CD8-positive, alpha-beta memory T cell (primary cell): ENCODE data around the gene PPP6C. TPM values are rescaled to one million over a fixed set of nuclear protein-coding genes. Genes with fewer than 3 reads are reported as not detected.
"Not testable (repeated sequence)": the region's sequence is repeated elsewhere in the genome, so short reads cannot be mapped to it uniquely, and the experiment has no call there.

Experiments
- CTCF ChIA-PET: fragments of 350-600 bp; sonication (Branson Sonifier 250); formaldehyde crosslinking; loops from one replicate; lab custom pipeline; 2021; ENCODE audit warnings: antibody characterized with exemption; lab: Charles Lee
- POLR2A ChIA-PET: fragments of 350-600 bp; sonication (Branson Sonifier 250); formaldehyde crosslinking; loops from one replicate; lab custom pipeline; 2021; ENCODE audit warnings: antibody characterized with exemption; lab: Charles Lee
- DNase-seq, 5 donors: peaks; one replicate each; pipeline versions ENCODE4 v3.0.0 to v3.0.0-alpha.2; 2020 to 2022; ENCODE audit warnings: mixed read lengths in 1 of 5
- H3K27ac ChIP-seq: one replicate; pipeline ENCODE4 v1.7.0; 2013; ENCODE audit warnings: low read depth, mild to moderate bottlenecking, low read length, moderate library complexity
- H3K27me3 ChIP-seq: 2 replicates; pipeline ENCODE4 v1.7.0; 2013; ENCODE audit warnings: low read length, mild to moderate bottlenecking; ENCODE audit not compliant: insufficient read depth, poor library complexity, severe bottlenecking
- H3K36me3 ChIP-seq: 2 replicates; pipeline ENCODE4 v1.7.0; 2013; ENCODE audit warnings: mild to moderate bottlenecking, low read length, moderate library complexity; ENCODE audit not compliant: insufficient read depth
- H3K4me1 ChIP-seq: 2 replicates; pipeline ENCODE4 v1.7.0; 2013; ENCODE audit warnings: mild to moderate bottlenecking, low read length, moderate library complexity; ENCODE audit not compliant: insufficient read depth
- H3K4me3 ChIP-seq: 2 replicates; pipeline ENCODE4 v1.7.0; 2013; ENCODE audit warnings: mild to moderate bottlenecking, low read length
- H3K9me3 ChIP-seq: 2 replicates; pipeline ENCODE4 v1.7.0; 2013; ENCODE audit warnings: mild to moderate bottlenecking, low read length
- H3K27ac Mint-ChIP-seq, 8 donors: one replicate each; pipeline ENCODE4 v1.8.0; 2020 to 2021; ENCODE audit warnings: mixed read lengths in 8 of 8, mild to moderate bottlenecking in 6 of 8, inconsistent platforms in 3 of 8, moderate library complexity in 3 of 8
- H3K27me3 Mint-ChIP-seq, 2 donors: one replicate each; pipeline ENCODE4 v1.8.0; 2020 to 2021; ENCODE audit warnings: mixed read lengths in 2 of 2, mild to moderate bottlenecking in 1 of 2, moderate library complexity in 1 of 2
- H3K36me3 Mint-ChIP-seq, 3 donors: one replicate each; pipeline ENCODE4 v1.8.0; 2020 to 2021; ENCODE audit warnings: mixed read lengths in 3 of 3, inconsistent platforms in 1 of 3, mild to moderate bottlenecking in 1 of 3
- H3K4me1 Mint-ChIP-seq, 3 donors: one replicate each; pipeline ENCODE4 v1.8.0; 2020 to 2021; ENCODE audit warnings: mixed read lengths in 3 of 3, inconsistent platforms in 1 of 3, mild to moderate bottlenecking in 1 of 3
- H3K4me3 Mint-ChIP-seq, 7 donors: one replicate each; pipeline ENCODE4 v1.8.0; 2020 to 2021; ENCODE audit warnings: mixed read lengths in 7 of 7, mild to moderate bottlenecking in 6 of 7, moderate library complexity in 4 of 7, inconsistent platforms in 2 of 7
- H3K9me3 Mint-ChIP-seq, 5 donors: one replicate each; pipeline ENCODE4 v1.8.0; 2020 to 2022; ENCODE audit warnings: mixed read lengths in 5 of 5, mild to moderate bottlenecking in 3 of 5, moderate library complexity in 2 of 5, inconsistent platforms in 1 of 5
- polyA plus RNA-seq: library from polyadenylated mRNA; unstranded; fragments of 300-500 nt; fragmentation: Illumina TruSeq; gene quantifications from one replicate; pipeline ENCODE4 v1.2.3, GENCODE V29; 2021
- total RNA-seq, 2 experiments: library from RNA; stranded (reverse); gene quantifications; one replicate each; pipeline ENCODE4 v1.2.3, GENCODE V29; 2021

The PPP6C gene
- total and polyA plus RNA-seq, 3 experiments from 2014 or later = 48.9 to 56.2 (median 50.5) TPM

DNA sequence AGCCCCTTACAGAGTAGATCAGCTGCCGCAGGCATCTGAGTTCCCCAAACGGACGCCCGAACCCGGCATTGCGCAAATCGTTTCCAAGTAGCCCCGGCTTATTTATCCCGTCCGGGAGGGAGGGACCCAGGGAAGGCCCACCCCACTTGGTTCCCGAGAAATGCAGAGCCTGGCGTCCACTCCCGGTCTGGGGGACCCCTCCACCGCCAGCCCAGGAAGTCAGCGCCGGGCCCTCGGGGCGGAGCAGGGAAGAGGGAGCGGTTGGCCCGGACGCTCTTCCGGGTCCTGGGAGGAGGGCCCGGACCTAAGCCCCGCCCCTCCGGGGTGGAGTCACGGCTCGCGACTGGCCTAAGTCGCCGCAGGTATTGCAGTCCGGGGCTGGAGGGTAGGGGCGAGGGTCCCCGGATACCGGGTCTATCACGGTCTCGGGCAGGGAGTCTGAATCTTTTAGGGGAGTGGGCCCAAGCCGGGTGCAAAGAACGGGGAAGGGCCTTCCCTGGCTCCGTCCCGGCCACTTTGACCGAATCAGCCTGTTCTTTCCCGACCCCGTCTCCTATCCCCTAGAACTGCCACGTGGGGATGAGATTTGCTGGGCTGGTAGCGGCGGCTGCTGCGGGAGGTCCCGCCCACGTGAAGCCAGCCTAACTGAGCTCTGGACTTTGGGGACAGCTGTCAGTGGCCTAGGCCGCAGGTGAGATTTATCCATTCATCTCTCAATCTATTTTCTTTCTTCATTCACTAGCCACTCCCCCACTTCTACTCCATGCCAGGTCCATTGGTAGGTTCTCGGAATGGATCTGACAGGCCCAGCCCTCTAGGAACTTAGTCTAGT, 10.8 kb upstream of the PPP6C start, which contains the start of gene RABEPK:
Gene RABEPK (plus strand): TSS at position 327 of the 832 bp plus-strand sequence. CDS start 2,472 bp downstream, outside the sequence.
- H3K4me3 ChIP-seq = peak within 1 kb of the TSS; percentile 80
- peak within 1 kb of the TSS; percentile 91 to 98 (median 93) for H3K4me3 Mint-ChIP-seq
- POLR2A ChIA-PET = interaction anchor here (0.6 to 4.9 kb wide), 6 partner anchors 10 to 256 kb away, joined by 3 to 29 read pairs (median 8); partner anchors contain the start of gene HSPA5
- no peaks in the 10 kb centered on the region for H3K9me3 ChIP-seq
- H3K4me1 Mint-ChIP-seq = peaks cover 34 to 41% (median 40%) of the 10 kb centered on the region in 3 donors
- no peaks in the 10 kb centered on the region for H3K27me3 Mint-ChIP-seq
- DNase-seq = peak; percentile 84 to 92 (median 88)
- H3K4me1 ChIP-seq = peaks cover 32% of the 10 kb centered on the region
- H3K27me3 ChIP-seq = no peaks in the 10 kb centered on the region
- no peaks in the 10 kb centered on the region for H3K36me3 ChIP-seq
- peak within 1 kb of the TSS; percentile 83 for H3K27ac ChIP-seq
- CTCF ChIA-PET = interaction anchor here (2.1 kb wide), 1 partner anchor 10 kb away, joined by 7 read pairs; no protein-coding TSS in a partner anchor
- peak within 1 kb of the TSS; percentile 89 to 98 (median 94) for H3K27ac Mint-ChIP-seq
- peaks cover 0 to 24% (median 9%) of the 10 kb centered on the region in 3 donors for H3K36me3 Mint-ChIP-seq
- H3K9me3 Mint-ChIP-seq = no peaks in the 10 kb centered on the region

- peak overlapping the region; percentile 67 to 89 (median 82) for H3K4me3 Mint-ChIP-seq
- H3K4me1 Mint-ChIP-seq = peaks cover 50 to 69% (median 59%) of the 10 kb centered on the region in 3 donors
Measured at GRCh38 chr9:125195591-125195990, 6.0 kb upstream of the PPP6C start.

GRCh38 chr9:125194466-125194865, 4.9 kb upstream of the PPP6C start:
- peak overlapping the region; percentile 6 for H3K4me3 ChIP-seq
- not testable (repeated sequence) for H3K27ac ChIP-seq, H3K9me3 ChIP-seq, DNase-seq, H3K36me3 Mint-ChIP-seq, H3K27me3 ChIP-seq, H3K9me3 Mint-ChIP-seq, H3K36me3 ChIP-seq, H3K27me3 Mint-ChIP-seq
- H3K4me3 Mint-ChIP-seq = peak overlapping the region; percentile 67 to 89 (median 82)
- CTCF ChIA-PET = interaction anchor here (1.1 to 1.3 kb wide), 2 partner anchors 15 to 214 kb away, joined by 3 read pairs; no protein-coding TSS in a partner anchor
- H3K4me1 ChIP-seq = peaks cover 68% of the 10 kb centered on the region
- POLR2A ChIA-PET = interaction anchor here (1.6 kb wide), 1 partner anchor 47 kb away, joined by 21 read pairs; the partner anchor contains the start of gene HSPA5
- peaks cover 50 to 76% (median 63%) of the 10 kb centered on the region in 3 donors for H3K4me1 Mint-ChIP-seq
- H3K27ac Mint-ChIP-seq = peak overlapping the region; percentile 84 to 100 (median 92)

More at GRCh38 chr9:125195591-125195990, 6.0 kb upstream of the PPP6C start:
- H3K9me3 ChIP-seq, H3K36me3 Mint-ChIP-seq, H3K36me3 ChIP-seq, H3K27me3 ChIP-seq, H3K27ac ChIP-seq, H3K9me3 Mint-ChIP-seq, H3K27me3 Mint-ChIP-seq, DNase-seq: not testable (repeated sequence)
- ChIA-PET CTCF (interaction anchor here (1.0 to 1.1 kb wide), 2 partner anchors 16 to 46 kb away, joined by 3 read pairs; no protein-coding TSS in a partner anchor), POLR2A (interaction anchor here (0.7 to 1.6 kb wide), 3 partner anchors 46 to 167 kb away, joined by 3 to 21 read pairs (median 12); partner anchors contain the start of gene HSPA5)
- Histone ChIP-seq H3K4me1 (peaks cover 68% of the 10 kb centered on the region), H3K4me3 (peak overlapping the region; percentile 52)
- peak overlapping the region in 7 of 8 donors; percentile 61 to 100 (median 92) for H3K27ac Mint-ChIP-seq

DNA sequence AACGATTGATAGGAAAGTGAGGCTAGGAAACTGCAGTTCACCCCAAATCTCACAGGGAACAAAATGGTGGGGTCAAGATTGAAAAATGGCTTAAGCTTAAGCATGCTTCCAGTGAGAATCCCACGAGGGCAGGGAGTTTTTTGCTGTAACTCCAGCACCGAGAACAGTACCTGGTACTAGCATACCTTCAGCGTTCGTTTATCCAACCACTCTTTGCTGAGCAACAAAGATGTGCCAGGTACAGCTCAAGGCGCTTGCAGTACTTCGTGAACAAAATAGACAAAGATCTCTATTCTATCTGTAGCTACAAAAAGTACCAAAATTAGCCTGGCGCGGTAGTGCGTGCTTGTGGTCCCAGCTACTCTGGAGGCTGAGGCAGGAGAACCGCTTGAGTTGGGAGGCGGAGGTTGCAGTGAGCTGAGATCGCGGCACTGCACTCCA, 778 bp upstream of the PPP6C start:
- CTCF ChIA-PET = interaction anchor here (1.1 to 1.3 kb wide), 2 partner anchors 9 to 51 kb away, joined by 4 to 7 read pairs; partner anchors contain the start of genes HSPA5 and RABEPK
- peak in 1 of 5 donors; percentile 37 for DNase-seq

GRCh38 chr9:125189011-125189360, 617 bp downstream of the PPP6C start:
- H3K36me3 ChIP-seq = no peaks in the 10 kb centered on the region
- peaks cover 40 to 82% (median 69%) of the 10 kb centered on the region in 3 donors for H3K4me1 Mint-ChIP-seq
- H3K27ac Mint-ChIP-seq = peak overlapping the region; percentile 89 to 99 (median 96)
- H3K9me3 Mint-ChIP-seq = no peaks in the 10 kb centered on the region
- peak in 2 of 5 donors; percentile 35 to 47 for DNase-seq
- H3K27me3 ChIP-seq = no peaks in the 10 kb centered on the region
- H3K27me3 Mint-ChIP-seq = no peaks in the 10 kb centered on the region
- H3K4me3 ChIP-seq = peak overlapping the region; percentile 98
- ChIA-PET POLR2A (interaction anchor here (1.0 kb wide), 1 partner anchor 11 kb away, joined by 3 read pairs; no protein-coding TSS in a partner anchor), CTCF (interaction anchor here (1.2 kb wide), 1 partner anchor 52 kb away, joined by 3 read pairs; no protein-coding TSS in a partner anchor)
- peak overlapping the region; percentile 97 for H3K27ac ChIP-seq
- H3K4me3 Mint-ChIP-seq = peak overlapping the region; percentile 94 to 98 (median 97)
- peaks cover 0 to 27% (median 0%) of the 10 kb centered on the region in 3 donors for H3K36me3 Mint-ChIP-seq
- no peaks in the 10 kb centered on the region for H3K9me3 ChIP-seq
- H3K4me1 ChIP-seq = peaks cover 57% of the 10 kb centered on the region

More for the DNA sequence above, 778 bp upstream of the PPP6C start:
- Mint-ChIP-seq H3K9me3 (no peaks in the 10 kb centered on the region), H3K4me1 (peaks cover 46 to 85% (median 73%) of the 10 kb centered on the region in 3 donors), H3K36me3 (peaks cover 0 to 21% (median 0%) of the 10 kb centered on the region in 3 donors), H3K27ac (peak overlapping the region; percentile 89 to 99 (median 96)), H3K4me3 (peak overlapping the region; percentile 94 to 98 (median 97)), H3K27me3 (no peaks in the 10 kb centered on the region)
- H3K27me3 ChIP-seq = no peaks in the 10 kb centered on the region
- POLR2A ChIA-PET = interaction anchor here (1.2 to 1.9 kb wide), 3 partner anchors 9 to 51 kb away, joined by 8 to 11 read pairs (median 10); partner anchors contain the start of gene HSPA5
- H3K36me3 ChIP-seq = no peaks in the 10 kb centered on the region
- no peaks in the 10 kb centered on the region for H3K9me3 ChIP-seq
- peak overlapping the region; percentile 97 for H3K27ac ChIP-seq
- H3K4me1 ChIP-seq = peaks cover 68% of the 10 kb centered on the region
- peak overlapping the region; percentile 82 for H3K4me3 ChIP-seq

- Mint-ChIP-seq H3K27ac (peak overlapping the region in 3 of 8 donors; percentile 0 to 90 (median 28)), H3K4me3 (no peak overlapping the region), H3K9me3 (no peaks in the 10 kb centered on the region), H3K4me1 (peaks cover 59 to 91% (median 86%) of the 10 kb centered on the region in 3 donors), H3K27me3 (no peaks in the 10 kb centered on the region), H3K36me3 (peaks cover 0 to 37% (median 4%) of the 10 kb centered on the region in 3 donors)
- H3K27me3 ChIP-seq = no peaks in the 10 kb centered on the region
- DNase-seq = no peak
- H3K9me3 ChIP-seq = no peaks in the 10 kb centered on the region
- peaks cover 20% of the 10 kb centered on the region for H3K4me1 ChIP-seq
- H3K4me3 ChIP-seq = no peak overlapping the region
- CTCF ChIA-PET = no interaction called here
- H3K36me3 ChIP-seq = no peaks in the 10 kb centered on the region
- H3K27ac ChIP-seq = no peak overlapping the region
- POLR2A ChIA-PET = no interaction called here
Measured at GRCh38 chr9:125183561-125183960, 6.0 kb downstream of the PPP6C start.

- H3K27me3 ChIP-seq = no peaks in the 10 kb centered on the region
- peaks cover 17% of the 10 kb centered on the region for H3K4me1 ChIP-seq
- no peaks in the 10 kb centered on the region for H3K9me3 Mint-ChIP-seq
- peak overlapping the region in 6 of 8 donors; percentile 0 to 90 (median 12) for H3K27ac Mint-ChIP-seq
- ChIA-PET POLR2A (no interaction called here), CTCF (no interaction called here)
- no peaks in the 10 kb centered on the region for H3K36me3 ChIP-seq
- no peaks in the 10 kb centered on the region for H3K9me3 ChIP-seq
- H3K36me3 Mint-ChIP-seq = peaks cover 0 to 40% (median 5%) of the 10 kb centered on the region in 3 donors
- peaks cover 63 to 92% (median 87%) of the 10 kb centered on the region in 3 donors for H3K4me1 Mint-ChIP-seq
- DNase-seq = no peak
- H3K4me3 Mint-ChIP-seq = no peak overlapping the region
- no peak overlapping the region for H3K27ac ChIP-seq
- H3K27me3 Mint-ChIP-seq = no peaks in the 10 kb centered on the region
- no peak overlapping the region for H3K4me3 ChIP-seq
Measured at GRCh38 chr9:125183054-125183453, 6.5 kb downstream of the PPP6C start.
